Mucosa of rectum (tissue), 2 donors: ENCODE results near the gene TBC1D21.

ENCODE experiments used
- H3K27ac ChIP-seq, 2 donors: one replicate each; pipeline ENCODE4 v1.7.0; 2013; ENCODE audit warnings: inconsistent platforms in 2 of 2, low read depth in 2 of 2, low read length in 2 of 2
- H3K27me3 ChIP-seq, 2 donors: one replicate each; pipeline ENCODE4 v1.7.0; 2013; ENCODE audit warnings: low read length in 2 of 2; ENCODE audit not compliant: control insufficient read depth in 2 of 2, insufficient read depth in 2 of 2
- H3K36me3 ChIP-seq, 2 donors: one replicate each; pipeline ENCODE4 v1.7.0; 2013; ENCODE audit warnings: low read length in 2 of 2; ENCODE audit not compliant: control insufficient read depth in 2 of 2, insufficient read depth in 2 of 2
- H3K4me1 ChIP-seq, 2 donors: one replicate each; pipeline ENCODE4 v1.7.0; 2013; ENCODE audit warnings: low read length in 2 of 2, mild to moderate bottlenecking in 1 of 2; ENCODE audit not compliant: control insufficient read depth in 2 of 2, insufficient read depth in 2 of 2
- H3K4me3 ChIP-seq, 2 donors: one replicate each; pipeline ENCODE4 v1.7.0; 2013; ENCODE audit warnings: low read length in 2 of 2
- H3K9ac ChIP-seq, 2 donors: one replicate each; pipeline ENCODE4 v1.7.0; 2013; ENCODE audit warnings: low read length in 2 of 2, low read depth in 1 of 2, mild to moderate bottlenecking in 1 of 2
- H3K9me3 ChIP-seq, 2 donors: one replicate each; pipeline ENCODE4 v1.7.0; 2013; ENCODE audit warnings: low read length in 2 of 2; ENCODE audit not compliant: control insufficient read depth in 2 of 2
- donor health status: healthy.
- donor health status: Normal muscosa, but diverticular disease.

TBC1D21 gene

GRCh38 chr15:73858062-73858461 is 15.3 kb upstream of the TBC1D21 start:
- H3K4me1 ChIP-seq, result no peaks in the 10 kb centered on the region
- no peak overlapping the region for H3K4me3 ChIP-seq
- peaks cover 0 to 3% of the 10 kb centered on the region in 2 donors for H3K27me3 ChIP-seq
- H3K36me3 ChIP-seq, result no peaks in the 10 kb centered on the region
- no peak overlapping the region for H3K27ac ChIP-seq
- H3K9me3 ChIP-seq, result no peaks in the 10 kb centered on the region
- no peak overlapping the region for H3K9ac ChIP-seq

GRCh38 chr15:73862276-73862675 is 11.1 kb upstream of the TBC1D21 start:
- Histone ChIP-seq H3K36me3 (no peaks in the 10 kb centered on the region), H3K4me1 (no peaks in the 10 kb centered on the region), H3K9ac (no peak overlapping the region), H3K4me3 (no peak overlapping the region), H3K27ac (no peak overlapping the region), H3K27me3 (peaks cover 3% of the 10 kb centered on the region in 2 donors), H3K9me3 (no peaks in the 10 kb centered on the region)

- Histone ChIP-seq H3K36me3 (no peaks in the 10 kb centered on the region), H3K9me3 (no peaks in the 10 kb centered on the region), H3K9ac (no peak overlapping the region), H3K4me1 (no peaks in the 10 kb centered on the region), H3K27ac (no peak overlapping the region), H3K27me3 (peaks cover 3 to 5% of the 10 kb centered on the region in 2 donors), H3K4me3 (no peak overlapping the region)
Observed at GRCh38 chr15:73865379-73865778, 8.0 kb upstream of the TBC1D21 start.

GRCh38 chr15:73865904-73866303 is 7.5 kb upstream of the TBC1D21 start:
- Histone ChIP-seq H3K9me3 (no peaks in the 10 kb centered on the region), H3K27me3 (peaks cover 3 to 7% of the 10 kb centered on the region in 2 donors), H3K4me3 (no peak overlapping the region), H3K9ac (no peak overlapping the region), H3K36me3 (no peaks in the 10 kb centered on the region), H3K27ac (no peak overlapping the region), H3K4me1 (no peaks in the 10 kb centered on the region)

- H3K27ac ChIP-seq, result no peak overlapping the region
- no peaks in the 10 kb centered on the region for H3K36me3 ChIP-seq
- H3K9ac ChIP-seq, result no peak overlapping the region
- H3K4me1 ChIP-seq, result no peaks in the 10 kb centered on the region
- peaks cover 6 to 10% of the 10 kb centered on the region in 2 donors for H3K27me3 ChIP-seq
- H3K4me3 ChIP-seq, result no peak overlapping the region
- H3K9me3 ChIP-seq, result no peaks in the 10 kb centered on the region
Observed at GRCh38 chr15:73866481-73866880, 6.9 kb upstream of the TBC1D21 start.

- H3K4me3 ChIP-seq, result no peak overlapping the region
- no peaks in the 10 kb centered on the region for H3K36me3 ChIP-seq
- no peak overlapping the region for H3K27ac ChIP-seq
- H3K27me3 ChIP-seq, result peaks cover 4 to 10% of the 10 kb centered on the region in 2 donors
- no peaks in the 10 kb centered on the region for H3K4me1 ChIP-seq
- H3K9me3 ChIP-seq, result no peaks in the 10 kb centered on the region
- no peak overlapping the region for H3K9ac ChIP-seq
Observed at GRCh38 chr15:73866881-73867410, 6.4 kb upstream of the TBC1D21 start.

- no peaks in the 10 kb centered on the region for H3K4me1 ChIP-seq
- H3K27ac ChIP-seq, result no peak overlapping the region
- no peak overlapping the region for H3K9ac ChIP-seq
- no peaks in the 10 kb centered on the region for H3K36me3 ChIP-seq
- H3K9me3 ChIP-seq, result no peaks in the 10 kb centered on the region
- peaks cover 3 to 10% of the 10 kb centered on the region in 2 donors for H3K27me3 ChIP-seq
- no peak overlapping the region for H3K4me3 ChIP-seq
Observed at GRCh38 chr15:73867426-73867825, 5.9 kb upstream of the TBC1D21 start.

GRCh38 chr15:73867956-73868355 is 5.4 kb upstream of the TBC1D21 start:
- Histone ChIP-seq H3K27ac (no peak overlapping the region), H3K9ac (no peak overlapping the region), H3K27me3 (peaks cover 3 to 10% of the 10 kb centered on the region in 2 donors)

GRCh38 chr15:73869216-73869995 is 4.0 kb upstream of the TBC1D21 start:
- Histone ChIP-seq H3K4me1 (no peaks in the 10 kb centered on the region), H3K36me3 (no peaks in the 10 kb centered on the region), H3K9ac (no peak overlapping the region), H3K27me3 (peaks cover 3 to 10% of the 10 kb centered on the region in 2 donors), H3K9me3 (no peaks in the 10 kb centered on the region), H3K4me3 (no peak overlapping the region), H3K27ac (no peak overlapping the region)

More at GRCh38 chr15:73867956-73868355, 5.4 kb upstream of the TBC1D21 start:
- no peaks in the 10 kb centered on the region for H3K36me3 ChIP-seq
- H3K4me1 ChIP-seq, result no peaks in the 10 kb centered on the region
- no peaks in the 10 kb centered on the region for H3K9me3 ChIP-seq
- H3K4me3 ChIP-seq, result no peak overlapping the region

- no peaks in the 10 kb centered on the region for H3K36me3 ChIP-seq
- no peak overlapping the region for H3K9ac ChIP-seq
- H3K4me1 ChIP-seq, result no peaks in the 10 kb centered on the region
- peaks cover 3 to 10% of the 10 kb centered on the region in 2 donors for H3K27me3 ChIP-seq
- no peaks in the 10 kb centered on the region for H3K9me3 ChIP-seq
- no peak overlapping the region for H3K4me3 ChIP-seq
- H3K27ac ChIP-seq, result no peak overlapping the region
Observed at GRCh38 chr15:73870700-73871408, 2.5 kb upstream of the TBC1D21 start.
